Measurements from ENCODE around the gene IFNL3. TPM values are rescaled to one million over a fixed set of nuclear protein-coding genes. Genes with fewer than 3 reads are reported as not detected.

IFNL3 gene
- polyA plus RNA-seq, 3 donors = not detected

DNA sequence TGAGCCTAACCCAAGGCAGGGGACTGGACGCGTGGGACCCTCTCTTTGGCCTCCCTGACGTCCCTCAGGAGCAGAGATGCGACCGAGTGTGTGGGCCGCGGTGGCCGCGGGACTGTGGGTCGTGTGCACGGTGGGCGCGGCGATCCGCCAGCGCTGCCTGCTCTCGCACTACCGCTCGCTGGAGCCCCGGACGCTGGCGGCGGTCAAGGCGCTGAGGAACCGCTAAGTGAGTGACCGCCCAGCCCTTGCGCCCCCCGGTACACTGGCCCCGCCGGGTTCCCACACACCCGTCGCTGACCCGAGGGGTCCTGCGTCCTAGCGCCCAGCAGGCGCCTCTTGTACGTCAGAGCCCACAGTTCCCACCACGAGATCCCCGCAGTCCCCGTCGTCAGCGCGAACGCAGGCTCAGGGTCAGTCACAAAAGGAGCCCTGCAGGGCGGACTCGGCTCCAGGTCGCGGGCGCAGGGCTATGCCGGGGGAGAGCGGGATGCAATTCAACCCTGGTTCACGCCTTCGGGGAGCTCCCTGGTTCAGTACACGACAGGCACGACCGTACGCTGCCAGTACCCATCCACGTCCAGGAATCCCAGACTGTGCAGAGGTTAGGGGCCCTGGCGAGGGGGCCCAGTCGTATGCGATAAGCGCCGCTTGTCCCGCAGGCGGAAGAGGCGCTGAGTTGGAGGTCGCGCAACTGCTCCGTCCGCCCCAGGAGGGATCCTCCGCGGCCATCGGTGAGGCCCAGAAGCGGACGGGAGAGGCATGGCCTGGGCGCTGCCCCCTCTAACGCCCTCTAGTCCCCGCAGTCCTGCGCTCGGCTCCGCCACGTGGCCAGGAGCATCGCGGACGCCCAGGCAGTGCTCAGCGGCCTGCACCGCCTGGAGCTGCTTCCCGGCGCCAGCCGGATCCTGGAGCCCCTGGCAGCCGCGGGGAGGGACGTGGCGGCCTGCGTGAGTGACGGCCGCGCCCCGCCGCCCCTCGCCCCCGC, 19.8 kb upstream of the IFNL3 start:
- H3K27ac Mint-ChIP-seq = no peak overlapping the region
- H3K36me3 Mint-ChIP-seq = no peaks in the 10 kb centered on the region
- intact Hi-C loops (cut with micrococcal nuclease) = no loop called here
- no peaks in the 10 kb centered on the region for H3K4me1 Mint-ChIP-seq
- no peak overlapping the region for H3K27ac ChIP-seq (ENCODE audit: low read depth in 1 of 2, low read length in 2 of 2)
- peak overlapping the region in 1 of 2 donors; percentile 46 for H3K4me3 Mint-ChIP-seq
- H3K9me3 Mint-ChIP-seq = peaks cover 0 to 7% (median 0%) of the 10 kb centered on the region in 7 donors
- no peaks in the 10 kb centered on the region for H3K4me1 ChIP-seq (ENCODE audit: control insufficient read depth in 1 of 2, insufficient read depth in 2 of 2, low read length in 2 of 2)
- H3K9me3 ChIP-seq (replicated peaks in 1 of 2; ENCODE audit: control insufficient read depth in 1 of 2, insufficient read depth in 1 of 2, low read length in 2 of 2) = no peaks in the 10 kb centered on the region
- H3K79me2 ChIP-seq (ENCODE audit: insufficient read depth, low read length) = no peaks in the 10 kb centered on the region
- H3K36me3 ChIP-seq (replicated peaks in 1 of 2; ENCODE audit: control insufficient read depth in 1 of 2, insufficient read depth in 2 of 2, low read length in 2 of 2) = no peaks in the 10 kb centered on the region
- H4K20me1 ChIP-seq (ENCODE audit: insufficient read depth, low read length) = no peaks in the 10 kb centered on the region
- peaks cover 25 to 41% of the 10 kb centered on the region in 2 donors for H3K27me3 ChIP-seq (ENCODE audit: control insufficient read depth in 2 of 2, insufficient read depth in 2 of 2, low read length in 2 of 2)
- no peak overlapping the region for H3K4me3 ChIP-seq (replicated peaks in 1 of 3; ENCODE audit: low read depth in 2 of 3, low read length in 3 of 3)
- 6% methylated on average over 102 of the region's 102 CpGs for WGBS (ENCODE audit: insufficient coverage)
- TF ChIP-seq, protein P1, sequence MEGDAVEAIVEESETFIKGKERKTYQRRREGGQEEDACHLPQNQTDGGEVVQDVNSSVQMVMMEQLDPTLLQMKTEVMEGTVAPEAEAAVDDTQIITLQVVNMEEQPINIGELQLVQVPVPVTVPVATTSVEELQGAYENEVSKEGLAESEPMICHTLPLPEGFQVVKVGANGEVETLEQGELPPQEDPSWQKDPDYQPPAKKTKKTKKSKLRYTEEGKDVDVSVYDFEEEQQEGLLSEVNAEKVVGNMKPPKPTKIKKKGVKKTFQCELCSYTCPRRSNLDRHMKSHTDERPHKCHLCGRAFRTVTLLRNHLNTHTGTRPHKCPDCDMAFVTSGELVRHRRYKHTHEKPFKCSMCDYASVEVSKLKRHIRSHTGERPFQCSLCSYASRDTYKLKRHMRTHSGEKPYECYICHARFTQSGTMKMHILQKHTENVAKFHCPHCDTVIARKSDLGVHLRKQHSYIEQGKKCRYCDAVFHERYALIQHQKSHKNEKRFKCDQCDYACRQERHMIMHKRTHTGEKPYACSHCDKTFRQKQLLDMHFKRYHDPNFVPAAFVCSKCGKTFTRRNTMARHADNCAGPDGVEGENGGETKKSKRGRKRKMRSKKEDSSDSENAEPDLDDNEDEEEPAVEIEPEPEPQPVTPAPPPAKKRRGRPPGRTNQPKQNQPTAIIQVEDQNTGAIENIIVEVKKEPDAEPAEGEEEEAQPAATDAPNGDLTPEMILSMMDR (IDR thresholded peaks at IDR 0.05) = no peak
- DNase-seq = no peak
- H3K4me2 ChIP-seq (replicated peaks; ENCODE audit: extremely low read depth, low read length, poor library complexity, severe bottlenecking) = no peak overlapping the region
- no peak overlapping the region for H2AFZ ChIP-seq (ENCODE audit: insufficient read depth, low read depth, low read length, poor library complexity, severe bottlenecking)
- peaks cover 42 to 50% (median 43%) of the 10 kb centered on the region in 3 donors for H3K27me3 Mint-ChIP-seq (ENCODE audit: low read depth in 3 of 3)
- no peak overlapping the region for H3K9ac ChIP-seq (ENCODE audit: insufficient read depth, low read length, poor library complexity, severe bottlenecking)

DNA sequence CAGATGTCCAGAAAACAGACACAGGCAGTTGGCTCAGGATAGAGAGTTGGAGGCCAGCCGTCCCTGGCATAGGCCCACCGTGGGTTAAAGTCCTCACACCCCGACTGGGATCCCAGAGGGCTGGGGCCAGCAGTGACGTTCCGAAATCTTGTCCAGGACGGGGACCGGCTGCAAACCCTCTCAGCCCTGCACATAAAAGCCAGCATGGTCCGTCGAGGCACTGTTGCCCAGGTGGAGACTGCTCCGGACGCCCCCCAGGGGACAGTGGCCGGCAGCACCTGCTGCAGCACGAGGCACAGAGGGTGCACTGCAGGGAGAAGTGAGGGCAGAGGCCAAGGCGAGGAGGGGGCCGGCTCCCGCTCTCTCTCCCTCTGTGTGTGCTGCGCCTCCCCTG, 19.1 kb upstream of the IFNL3 start:
- peak overlapping the region in 1 of 2 donors; percentile 46 for H3K4me3 Mint-ChIP-seq
- DNase-seq = no peak
- TF ChIP-seq, protein P1 (IDR thresholded peaks at IDR 0.05) = no peak
- Histone ChIP-seq H3K36me3 (replicated peaks in 1 of 2; ENCODE audit: control insufficient read depth in 1 of 2, insufficient read depth in 2 of 2, low read length in 2 of 2) (no peaks in the 10 kb centered on the region), H3K4me3 (replicated peaks in 1 of 3; ENCODE audit: low read depth in 2 of 3, low read length in 3 of 3) (no peak overlapping the region), H3K79me2 (ENCODE audit: insufficient read depth, low read length) (no peaks in the 10 kb centered on the region), H3K4me1 (ENCODE audit: control insufficient read depth in 1 of 2, insufficient read depth in 2 of 2, low read length in 2 of 2) (no peaks in the 10 kb centered on the region), H3K27ac (ENCODE audit: low read depth in 1 of 2, low read length in 2 of 2) (no peak overlapping the region), H2AFZ (ENCODE audit: insufficient read depth, low read depth, low read length, poor library complexity, severe bottlenecking) (no peak overlapping the region), H3K9ac (ENCODE audit: insufficient read depth, low read length, poor library complexity, severe bottlenecking) (no peak overlapping the region), H3K4me2 (replicated peaks; ENCODE audit: extremely low read depth, low read length, poor library complexity, severe bottlenecking) (no peak overlapping the region), H3K9me3 (replicated peaks in 1 of 2; ENCODE audit: control insufficient read depth in 1 of 2, insufficient read depth in 1 of 2, low read length in 2 of 2) (no peaks in the 10 kb centered on the region), H4K20me1 (ENCODE audit: insufficient read depth, low read length) (no peaks in the 10 kb centered on the region), H3K27me3 (ENCODE audit: control insufficient read depth in 2 of 2, insufficient read depth in 2 of 2, low read length in 2 of 2) (peaks cover 25 to 41% of the 10 kb centered on the region in 2 donors)
- H3K4me1 Mint-ChIP-seq = no peaks in the 10 kb centered on the region
- no peak overlapping the region for H3K27ac Mint-ChIP-seq
- 34% methylated on average over 16 of the region's 17 CpGs for WGBS (ENCODE audit: insufficient coverage)
- H3K27me3 Mint-ChIP-seq (ENCODE audit: low read depth in 3 of 3) = peaks cover 39 to 48% (median 42%) of the 10 kb centered on the region in 3 donors
- intact Hi-C loops (cut with micrococcal nuclease) = no loop called here
- H3K9me3 Mint-ChIP-seq = peaks cover 0 to 7% (median 0%) of the 10 kb centered on the region in 7 donors
- H3K36me3 Mint-ChIP-seq = no peaks in the 10 kb centered on the region

Data from CD14-positive monocyte (primary cell).